ENCODE measurements around the gene UBR4. TPM values are rescaled to one million over a fixed set of nuclear protein-coding genes. Genes with fewer than 3 reads are reported as not detected.

UBR4 gene
- total and polyA plus RNA-seq, 10 of the 15 experiments (the other 5 are each of a cell fraction or from before 2014, with no cell fraction given): 34.2 to 124 (median 56.2) TPM

DNA sequence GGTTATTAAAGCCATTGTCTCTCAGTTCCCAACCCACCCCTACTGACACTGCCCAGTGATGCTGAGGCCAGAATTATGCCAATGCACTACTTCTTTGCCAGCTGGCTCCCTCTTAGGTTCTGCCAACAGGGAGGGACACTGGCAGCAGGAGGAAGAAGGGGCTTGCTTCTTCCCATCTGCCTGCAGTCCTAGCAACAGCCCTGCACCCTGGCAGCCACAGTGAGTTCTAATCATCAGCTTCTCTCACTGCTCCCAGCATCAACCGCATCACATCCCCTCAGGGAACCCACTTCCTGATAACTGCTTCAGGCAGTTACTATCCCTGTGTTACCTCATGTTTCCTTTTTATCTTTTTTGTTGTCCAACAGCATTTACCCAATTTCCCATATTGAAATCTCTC, 86.2 kb downstream of the UBR4 start:
- peak overlapping the region; percentile 35; the same call in 1 of the 2 replicates for H3K27ac ChIP-seq (ENCODE audit: control insufficient read depth, insufficient read depth)
- no peak overlapping the region for H3K9ac ChIP-seq (ENCODE audit: control insufficient read depth, insufficient read depth, low read length)
- peaks cover 49 to 56% of the 10 kb centered on the region in 2 experiments for H3K36me3 ChIP-seq (ENCODE audit: control insufficient read depth in 2 of 2, insufficient read depth in 2 of 2, low read length in 1 of 2)
- no peak for DNase-seq (ENCODE audit: low read depth, low spot score)
- ChIA-PET RAD21 (ENCODE audit: unreplicated experiment) (interaction anchor here (0.7 kb wide), 1 partner anchor 318 kb away, joined by 3 read pairs; no protein-coding TSS in a partner anchor), POLR2A (interaction anchor here (0.7 kb wide), 1 partner anchor 67 kb away, joined by 6 read pairs; no protein-coding TSS in a partner anchor), SMC1A (ENCODE audit: uncharacterized antibody, unreplicated experiment) (interaction anchor here (1.0 kb wide), 1 partner anchor 42 kb away, joined by 3 read pairs; no protein-coding TSS in a partner anchor), CTCF (interaction anchor here (0.8 to 1.7 kb wide), 2 partner anchors 10 to 217 kb away, joined by 3 read pairs; no protein-coding TSS in a partner anchor)
- intact Hi-C loops (cut with micrococcal nuclease; ENCODE audit: unreplicated experiment): no loop called here
- H3K79me2 ChIP-seq (ENCODE audit: control insufficient read depth, insufficient read depth, low read length): no peaks in the 10 kb centered on the region
- H4K20me1 ChIP-seq (ENCODE audit: control insufficient read depth, insufficient read depth): no peaks in the 10 kb centered on the region
- TF ChIP-seq GATAD2B (conservative IDR thresholded peaks at IDR 0.05; ENCODE audit: low read depth): no peak
- TF ChIP-seq, protein P1, sequence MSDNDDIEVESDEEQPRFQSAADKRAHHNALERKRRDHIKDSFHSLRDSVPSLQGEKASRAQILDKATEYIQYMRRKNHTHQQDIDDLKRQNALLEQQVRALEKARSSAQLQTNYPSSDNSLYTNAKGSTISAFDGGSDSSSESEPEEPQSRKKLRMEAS (IDR thresholded peaks at IDR 0.05; ENCODE audit: low read depth, low read length): no peak
- TF ChIP-seq IKZF2 (IDR thresholded peaks at IDR 0.05): no peak
- TF ChIP-seq NFYA (IDR thresholded peaks at IDR 0.05; ENCODE audit: borderline replicate concordance, low read depth, low read length): no peak
- no peak for TF ChIP-seq SMC3 (IDR thresholded peaks at IDR 0.05; ENCODE audit: borderline replicate concordance, low read length)
- TF ChIP-seq, protein P2, sequence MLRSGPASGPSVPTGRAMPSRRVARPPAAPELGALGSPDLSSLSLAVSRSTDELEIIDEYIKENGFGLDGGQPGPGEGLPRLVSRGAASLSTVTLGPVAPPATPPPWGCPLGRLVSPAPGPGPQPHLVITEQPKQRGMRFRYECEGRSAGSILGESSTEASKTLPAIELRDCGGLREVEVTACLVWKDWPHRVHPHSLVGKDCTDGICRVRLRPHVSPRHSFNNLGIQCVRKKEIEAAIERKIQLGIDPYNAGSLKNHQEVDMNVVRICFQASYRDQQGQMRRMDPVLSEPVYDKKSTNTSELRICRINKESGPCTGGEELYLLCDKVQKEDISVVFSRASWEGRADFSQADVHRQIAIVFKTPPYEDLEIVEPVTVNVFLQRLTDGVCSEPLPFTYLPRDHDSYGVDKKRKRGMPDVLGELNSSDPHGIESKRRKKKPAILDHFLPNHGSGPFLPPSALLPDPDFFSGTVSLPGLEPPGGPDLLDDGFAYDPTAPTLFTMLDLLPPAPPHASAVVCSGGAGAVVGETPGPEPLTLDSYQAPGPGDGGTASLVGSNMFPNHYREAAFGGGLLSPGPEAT (IDR thresholded peaks at IDR 0.05; ENCODE audit: low read depth): no peak
- TF ChIP-seq CEBPB (IDR thresholded peaks at IDR 0.05; ENCODE audit: borderline replicate concordance in 1 of 2, low read depth in 2 of 2, low read length in 2 of 2): no peak
- no peak for TF ChIP-seq CBFB (IDR thresholded peaks at IDR 0.05; ENCODE audit: low read depth)
- TF ChIP-seq BRCA1 (IDR thresholded peaks at IDR 0.05; ENCODE audit: low read depth, low read length): no peak
- TF ChIP-seq, protein P3, sequence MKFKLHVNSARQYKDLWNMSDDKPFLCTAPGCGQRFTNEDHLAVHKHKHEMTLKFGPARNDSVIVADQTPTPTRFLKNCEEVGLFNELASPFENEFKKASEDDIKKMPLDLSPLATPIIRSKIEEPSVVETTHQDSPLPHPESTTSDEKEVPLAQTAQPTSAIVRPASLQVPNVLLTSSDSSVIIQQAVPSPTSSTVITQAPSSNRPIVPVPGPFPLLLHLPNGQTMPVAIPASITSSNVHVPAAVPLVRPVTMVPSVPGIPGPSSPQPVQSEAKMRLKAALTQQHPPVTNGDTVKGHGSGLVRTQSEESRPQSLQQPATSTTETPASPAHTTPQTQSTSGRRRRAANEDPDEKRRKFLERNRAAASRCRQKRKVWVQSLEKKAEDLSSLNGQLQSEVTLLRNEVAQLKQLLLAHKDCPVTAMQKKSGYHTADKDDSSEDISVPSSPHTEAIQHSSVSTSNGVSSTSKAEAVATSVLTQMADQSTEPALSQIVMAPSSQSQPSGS (IDR thresholded peaks at IDR 0.05; ENCODE audit: low read length): no peak
- TF ChIP-seq, protein P4, sequence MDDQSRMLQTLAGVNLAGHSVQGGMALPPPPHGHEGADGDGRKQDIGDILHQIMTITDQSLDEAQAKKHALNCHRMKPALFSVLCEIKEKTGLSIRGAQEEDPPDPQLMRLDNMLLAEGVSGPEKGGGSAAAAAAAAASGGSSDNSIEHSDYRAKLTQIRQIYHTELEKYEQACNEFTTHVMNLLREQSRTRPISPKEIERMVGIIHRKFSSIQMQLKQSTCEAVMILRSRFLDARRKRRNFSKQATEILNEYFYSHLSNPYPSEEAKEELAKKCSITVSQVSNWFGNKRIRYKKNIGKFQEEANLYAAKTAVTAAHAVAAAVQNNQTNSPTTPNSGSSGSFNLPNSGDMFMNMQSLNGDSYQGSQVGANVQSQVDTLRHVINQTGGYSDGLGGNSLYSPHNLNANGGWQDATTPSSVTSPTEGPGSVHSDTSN (IDR thresholded peaks at IDR 0.05; ENCODE audit: insufficient replicate concordance, low read depth, low read length): no peak
- TF ChIP-seq EP300 (IDR thresholded peaks at IDR 0.05; ENCODE audit: borderline replicate concordance in 1 of 2, control insufficient read depth in 1 of 2, low read depth in 2 of 2, low read length in 2 of 2): no peak
- TF ChIP-seq FOS (IDR thresholded peaks at IDR 0.05; ENCODE audit: borderline replicate concordance, extremely low read depth, insufficient read length): no peak
- H3K9me3 ChIP-seq (replicated peaks; ENCODE audit: control insufficient read depth, insufficient read depth, low read length): no peaks in the 10 kb centered on the region
- no peak for FAIRE-seq
- H3K4me3 ChIP-seq: no peak overlapping the region
- in situ Hi-C loops (cut with MboI): no loop called here
- WGBS (ENCODE audit: insufficient coverage, insufficient replicate concordance, low lambda C conversion rate, missing lambda C conversion rate): 41% methylated on average over 1 of the region's 1 CpG
- H2AFZ ChIP-seq (ENCODE audit: control insufficient read depth, low read depth, low read length): no peak overlapping the region
- no peak overlapping the region for H3K4me2 ChIP-seq (ENCODE audit: control insufficient read depth, insufficient read depth)
- TSS peak; percentile 10 for BruUV-seq (replicated peaks)
- peaks cover 13% of the 10 kb centered on the region for H3K4me1 ChIP-seq (ENCODE audit: control insufficient read depth, insufficient read depth, low read length)
- no peak for ATAC-seq
- H3K27me3 ChIP-seq (replicated peaks in 1 of 2; ENCODE audit: control insufficient read depth in 2 of 2, insufficient read depth in 2 of 2, low read length in 1 of 2): no peaks in the 10 kb centered on the region

Measured in GM12878 (cell line).